Right renal pelvis (tissue), 4 donors: ENCODE results near the gene GBP7. TPM values are rescaled to one million over a fixed set of nuclear protein-coding genes. Genes with fewer than 3 reads are reported as not detected.
"Not testable (repeated sequence)": the region's sequence is repeated elsewhere in the genome, so short reads cannot be mapped to it uniquely, and the experiment has no call there.

Experiments used
- DNase-seq, 4 donors: peaks; one replicate each; pipeline ENCODE4 v3.0.0-alpha.2; 2013; ENCODE audit warnings: low read depth in 4 of 4, low spot score in 3 of 4, missing footprints in 1 of 4
- polyA plus RNA-seq, 4 donors: library from polyadenylated mRNA; unstranded; fragments of 120-200 nt; gene quantifications; one replicate each; pipeline ENCODE4 v1.2.1, GENCODE V29; 2013; ENCODE audit not compliant: insufficient read length in 4 of 4

The GBP7 gene
- polyA plus RNA-seq, 4 donors = 0.06 to 0.17 (median 0.14) TPM; not detected in 1

- DNase-seq = no peak
Observed at GRCh38 chr1:89170170-89171066, 5.4 kb downstream of the GBP7 start.

GRCh38 chr1:89169166-89169565 lies 6.6 kb downstream of the GBP7 start:
- DNase-seq = no peak

DNA sequence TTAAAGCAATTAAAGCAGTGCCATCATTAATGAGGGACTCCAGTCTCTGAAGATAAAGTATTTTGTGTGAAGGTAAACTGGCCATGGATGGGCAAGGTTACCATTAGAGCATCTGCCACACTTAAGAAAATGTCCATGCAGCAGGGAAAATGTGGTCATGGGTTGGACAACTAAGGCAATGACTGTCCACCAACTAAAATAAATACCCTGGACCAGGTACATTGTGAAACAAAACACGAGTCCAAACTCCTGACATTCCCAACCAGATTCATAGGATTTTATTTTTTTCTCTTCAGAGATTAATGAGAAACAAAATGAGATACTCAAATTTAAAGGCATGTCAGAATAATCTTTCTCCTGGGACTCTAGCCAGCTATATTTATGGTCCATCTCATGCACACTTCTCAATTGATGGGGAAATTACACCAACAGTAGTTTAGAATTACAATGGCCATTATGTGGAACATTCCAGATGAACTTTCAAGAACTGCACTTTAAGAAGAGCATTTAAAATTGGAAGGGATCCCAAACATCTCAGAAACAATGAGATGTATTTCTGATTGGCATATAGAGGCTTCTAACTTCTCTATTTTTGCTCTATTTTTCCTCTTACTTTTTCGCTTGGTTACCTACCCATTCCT lies 8.1 kb downstream of the GBP7 start:
- DNase-seq = no peak

GRCh38 chr1:89166705-89167104 lies 9.1 kb downstream of the GBP7 start:
- no peak for DNase-seq

DNA sequence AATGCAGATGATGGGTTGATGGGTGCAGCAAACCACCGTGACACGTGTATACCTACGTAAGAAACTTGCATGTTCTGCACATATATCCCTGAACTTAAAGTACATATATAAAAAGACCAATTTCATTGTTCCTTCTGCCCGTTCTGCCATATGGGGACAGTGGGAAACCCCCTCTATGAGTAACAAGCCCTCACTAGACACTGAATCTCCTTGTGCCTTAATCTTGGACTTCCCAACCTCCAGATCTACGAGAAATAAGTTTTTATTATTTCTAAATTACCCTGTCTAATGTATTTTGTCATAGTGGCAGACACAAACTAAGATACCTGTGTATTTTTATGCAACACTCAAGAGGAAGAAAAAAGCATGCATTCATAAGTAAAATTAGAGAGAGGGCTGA lies 10.0 kb downstream of the GBP7 start:
- DNase-seq = no peak

- no peak for DNase-seq
Observed at GRCh38 chr1:89151047-89151446, 24.8 kb downstream of the GBP7 start.

DNA sequence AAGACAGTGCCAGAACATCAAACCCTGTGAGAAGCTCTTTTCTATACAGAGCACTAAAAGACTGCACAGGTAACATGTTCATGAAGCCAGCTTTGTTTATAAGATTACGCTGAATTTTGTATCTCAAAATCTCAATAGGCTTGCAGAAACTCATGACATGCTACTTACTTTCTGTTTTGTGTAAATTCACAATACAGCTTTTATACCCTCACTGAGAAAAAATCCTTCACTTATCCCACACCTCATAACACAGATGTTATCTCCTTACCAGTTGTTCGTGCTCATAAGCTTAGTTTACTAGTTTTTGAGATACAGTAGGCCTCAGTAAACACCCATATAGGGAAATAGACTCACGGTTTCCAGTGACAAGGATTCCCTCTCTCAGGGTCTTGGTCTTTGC lies 25.8 kb downstream of the GBP7 start:
- no peak for DNase-seq

- DNase-seq = no peak
Observed at GRCh38 chr1:89149229-89149628, 26.6 kb downstream of the GBP7 start.

DNA sequence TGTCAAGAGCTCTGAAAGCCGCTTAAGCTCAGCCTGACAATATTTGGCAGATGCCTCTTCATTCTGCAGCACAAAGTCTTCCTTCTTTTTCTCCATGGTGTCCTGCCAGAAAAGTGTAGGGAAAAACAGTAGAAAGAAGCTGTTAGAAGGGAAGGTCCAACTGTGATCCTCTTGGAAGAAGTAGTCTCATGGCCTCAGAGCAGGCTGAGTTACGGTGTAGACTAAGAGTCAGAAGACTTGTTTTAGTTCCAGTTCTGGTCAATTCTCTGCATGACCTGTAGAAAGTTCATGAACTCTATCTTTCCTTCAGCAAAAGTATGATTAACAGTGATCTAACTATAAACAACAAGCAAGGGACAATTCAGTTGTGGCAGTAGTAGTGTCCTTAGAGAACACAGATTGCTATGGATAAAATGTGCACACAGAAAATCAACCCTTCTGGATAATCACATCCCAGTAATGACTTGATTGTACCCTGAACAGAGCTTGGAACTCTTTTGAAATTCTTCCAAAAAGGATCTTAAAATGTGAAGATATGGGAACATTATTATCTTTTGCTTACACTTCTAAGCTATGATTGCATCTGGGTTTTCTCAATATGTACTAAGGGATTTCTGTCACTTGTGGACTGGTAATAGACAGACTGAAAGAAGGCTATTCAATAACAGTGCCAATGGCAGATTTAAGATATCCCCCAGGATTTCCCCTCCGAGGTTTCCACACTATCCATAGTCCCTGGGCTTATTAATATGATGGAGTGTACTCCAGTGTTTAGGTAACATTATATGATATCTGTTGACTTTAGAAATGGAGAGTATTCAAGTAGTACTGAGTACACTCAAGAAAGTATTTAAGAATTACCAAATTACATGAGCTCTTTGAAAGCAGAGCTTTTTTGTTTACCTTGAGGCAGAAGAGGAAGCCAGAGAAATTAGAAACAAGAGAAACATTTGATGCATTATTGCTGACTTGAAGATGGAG lies 27.8 kb downstream of the GBP7 start:
- DNase-seq = no peak

DNA sequence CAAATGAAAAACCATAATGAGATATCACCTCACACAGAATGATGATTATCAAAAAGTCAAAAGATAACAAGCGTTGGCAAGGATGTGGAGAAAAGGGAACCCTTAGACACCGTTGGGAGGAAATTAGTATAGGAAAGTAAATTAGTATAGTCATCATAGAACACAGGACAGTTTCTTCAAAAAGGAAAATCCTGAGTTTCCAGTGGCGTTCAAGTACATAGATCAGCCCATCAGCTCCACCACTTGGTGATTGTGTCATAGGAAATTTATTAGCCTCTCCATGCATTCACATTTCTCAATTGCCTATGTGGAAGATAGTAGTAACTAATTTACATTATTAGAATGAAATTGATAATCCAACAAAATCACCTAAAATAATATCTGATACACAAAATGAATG lies 29.1 kb downstream of the GBP7 start:
- DNase-seq = no peak

GRCh38 chr1:89143484-89143883 lies 32.3 kb downstream of the GBP7 start:
- no peak for DNase-seq

- DNase-seq = no peak
Observed at GRCh38 chr1:89142160-89142559, 33.6 kb downstream of the GBP7 start.

DNA sequence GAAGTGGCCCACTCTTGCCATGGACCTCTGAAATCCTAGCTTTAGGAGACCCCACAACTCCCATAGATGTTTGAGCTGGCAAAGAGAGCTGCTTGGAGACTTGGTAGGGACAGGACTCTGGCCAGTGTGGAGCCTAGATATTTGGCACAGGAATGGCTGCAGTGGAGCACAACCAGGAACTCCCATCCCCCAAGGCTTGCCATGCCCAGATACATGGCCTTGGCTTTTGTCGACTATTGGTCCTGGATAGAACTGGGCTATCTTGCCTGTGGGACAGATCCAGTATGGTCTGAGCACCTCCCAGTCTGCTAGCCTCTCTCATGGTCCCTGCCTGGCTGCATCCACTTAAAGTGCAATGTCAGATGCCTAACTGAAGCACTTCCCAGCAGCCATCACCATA lies 42.1 kb downstream of the GBP7 start:
- no peak for DNase-seq

GRCh38 chr1:89130716-89131115 lies 45.1 kb downstream of the GBP7 start:
- DNase-seq = no peak

GRCh38 chr1:89129911-89130310 lies 45.9 kb downstream of the GBP7 start:
- DNase-seq = no peak

DNA sequence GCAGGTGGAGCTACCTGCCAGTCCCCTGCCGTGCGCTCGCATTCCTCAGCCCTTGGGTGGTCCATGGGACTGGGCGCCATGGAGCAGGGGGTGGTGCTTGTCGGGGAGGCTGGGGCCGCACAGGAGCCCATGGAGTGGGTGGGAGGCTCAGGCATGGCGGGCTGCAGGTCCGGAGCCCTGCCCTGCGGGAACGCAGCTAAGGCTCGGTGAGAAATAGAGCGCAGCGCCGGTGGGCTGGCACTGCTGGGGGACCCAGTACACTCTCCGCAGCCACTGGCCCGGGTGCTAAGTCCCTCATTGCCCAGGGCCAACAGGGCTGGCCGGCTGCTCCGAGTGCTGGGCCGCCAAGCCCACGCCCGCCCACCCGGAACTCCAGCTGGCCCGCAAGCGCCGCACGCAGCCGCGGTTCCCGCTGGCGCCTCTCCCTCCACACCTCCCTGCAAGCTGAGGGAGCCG lies 47.8 kb downstream of the GBP7 start:
- DNase-seq = not testable (repeated sequence)

GRCh38 chr1:89126602-89127565 lies 48.9 kb downstream of the GBP7 start:
- not testable (repeated sequence) for DNase-seq

GRCh38 chr1:89125913-89126580 lies 49.8 kb downstream of the GBP7 start, which contains the start of gene GBP2:
TSS of gene GBP2 (minus strand) at chr1:89126114. CDS start at chr1:89121966, 4,148 bp downstream.
- DNase-seq = no peak
